NCI-H2029 treated with DMSO at 0.1 percent for 48 hours (cell line): ENCODE results near the gene ABCB11.
A peak's percentile ranks its signal among the peaks of the same experiment; 100 is the strongest.
"Not testable (repeated sequence)": the region's sequence is repeated elsewhere in the genome, so short reads cannot be mapped to it uniquely, and the experiment has no call there.

Experiments used
- DNase-seq: peaks from one replicate; lab custom pipeline; 2025; lab: John Stamatoyannopoulos, UW

The ABCB11 gene

DNA sequence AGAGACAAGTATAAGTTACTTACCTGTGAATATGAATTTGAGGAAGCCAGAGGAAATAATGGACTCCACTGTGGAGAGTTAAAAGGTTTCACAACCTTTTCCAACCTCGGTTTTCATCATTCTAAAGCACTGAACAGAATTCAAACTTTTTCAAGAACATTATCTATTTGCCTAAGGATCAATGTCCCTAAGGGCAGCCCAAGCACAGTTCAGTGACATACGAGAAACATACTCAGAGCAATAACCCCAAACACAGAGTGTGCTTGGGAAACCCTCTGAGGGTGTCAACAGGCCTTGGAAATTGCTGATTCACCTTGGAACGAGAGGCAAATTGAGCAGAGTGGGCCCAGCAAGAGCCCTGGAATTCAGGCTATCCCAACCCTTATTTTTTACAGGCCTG, at the start of gene ABCB11:
Gene ABCB11, minus strand, starts transcription at position 123 of the 400 bp plus-strand sequence. CDS start 13,199 bp downstream, outside the sequence.
- no peak for DNase-seq

DNA sequence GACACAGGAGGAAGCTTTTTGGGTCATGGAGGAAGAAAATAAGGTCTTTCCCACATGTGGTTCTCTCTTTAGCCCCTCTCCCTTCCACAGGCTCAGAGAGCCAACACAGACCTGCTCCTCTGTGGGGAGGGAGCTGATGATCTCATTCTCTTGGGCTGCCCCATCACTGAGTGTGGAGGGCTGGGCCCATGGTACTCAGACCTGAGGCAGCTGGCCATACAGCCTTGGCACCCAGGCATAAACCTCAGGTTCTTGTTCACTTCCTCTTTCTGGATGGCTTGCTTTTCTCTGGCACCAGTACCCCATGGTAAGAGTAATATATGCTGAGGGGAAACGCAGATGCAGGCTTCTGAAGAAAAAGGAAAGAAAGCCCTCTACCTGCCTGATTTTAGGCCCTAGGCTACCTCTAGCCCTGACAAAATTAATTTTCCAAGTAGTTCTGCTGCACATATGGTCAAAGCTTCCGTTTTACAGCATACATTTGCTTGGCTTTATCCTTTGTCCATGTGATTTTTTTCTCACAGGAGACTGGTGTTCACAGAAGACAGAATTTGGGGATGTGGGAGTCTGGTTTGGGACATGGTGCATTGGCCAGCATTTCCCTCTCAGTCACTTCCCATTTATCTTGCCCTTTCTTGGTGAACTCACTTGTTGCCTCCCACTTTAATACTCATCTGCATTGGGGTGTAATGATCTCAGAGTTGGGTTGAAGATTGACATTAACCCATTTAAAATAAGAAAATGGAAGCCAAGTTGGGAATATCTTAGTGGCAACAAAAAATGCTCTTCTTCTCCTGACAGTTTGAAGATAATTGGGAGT, 49.3 kb upstream of the ABCB11 start:
- peak; percentile 32 for DNase-seq

DNA sequence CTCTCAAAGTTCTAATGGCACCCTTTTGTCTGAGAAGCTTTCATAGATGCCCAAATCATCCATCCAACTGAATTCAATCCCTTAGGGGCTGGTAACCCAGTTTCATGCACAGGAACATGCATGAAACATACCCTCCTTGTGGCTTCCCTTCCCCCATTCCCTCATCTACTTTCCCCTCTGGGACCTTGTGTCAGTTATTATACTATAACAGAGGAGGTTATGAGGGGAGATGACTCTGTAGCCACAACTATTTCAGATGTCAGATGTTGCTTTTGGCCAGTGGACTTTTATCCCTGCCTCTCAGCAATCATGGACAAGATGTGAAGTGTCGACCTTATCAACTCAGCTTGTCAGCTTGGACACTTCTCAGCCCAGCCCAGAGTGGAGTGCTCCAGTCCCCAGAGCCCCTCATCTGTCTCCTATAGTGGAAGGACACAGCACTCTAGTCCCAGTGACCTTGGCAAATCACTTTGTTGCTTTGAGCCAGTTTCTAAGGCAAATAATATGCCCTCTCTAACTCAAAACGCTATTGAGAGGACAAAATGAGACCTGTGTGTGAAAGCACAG, 46.6 kb upstream of the ABCB11 start:
- no peak for DNase-seq

- no peak for DNase-seq
Observed at GRCh38 chr2:169073963-169074751, 43.0 kb upstream of the ABCB11 start.

DNA sequence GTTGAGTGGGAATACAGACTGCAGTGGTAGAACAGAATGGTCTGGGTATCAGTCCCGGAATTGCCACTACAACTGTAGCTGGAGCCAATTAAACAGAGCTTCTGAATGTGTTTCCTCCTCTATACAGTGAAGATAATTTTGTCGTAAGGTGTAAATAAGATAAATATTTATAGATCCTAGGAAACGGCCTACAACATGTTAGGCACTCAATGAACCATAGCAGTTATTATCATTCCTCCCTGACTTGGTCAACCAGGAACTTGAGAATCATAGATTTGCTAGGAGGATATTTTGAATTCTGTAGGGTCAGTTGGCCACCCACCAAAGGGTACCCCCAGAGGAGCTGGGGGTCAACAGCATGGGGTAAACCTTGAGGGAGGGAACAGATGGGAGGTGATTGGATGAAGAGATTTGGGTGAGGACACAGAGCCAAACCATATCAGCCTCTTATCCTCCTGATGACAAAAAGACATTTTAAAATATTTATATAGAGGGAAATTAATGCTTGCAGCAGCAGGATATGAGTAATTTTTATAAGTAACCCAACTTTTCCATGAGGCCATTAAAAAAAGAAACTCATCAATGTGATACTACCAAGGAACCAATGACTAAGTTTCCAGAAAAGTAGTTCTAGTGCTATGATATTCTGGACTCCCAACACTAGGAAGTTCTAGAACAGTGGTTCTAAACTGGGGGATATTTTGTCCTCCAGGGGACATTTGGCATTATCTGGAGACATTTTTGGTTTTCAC, 42.3 kb upstream of the ABCB11 start:
- no peak for DNase-seq

DNA sequence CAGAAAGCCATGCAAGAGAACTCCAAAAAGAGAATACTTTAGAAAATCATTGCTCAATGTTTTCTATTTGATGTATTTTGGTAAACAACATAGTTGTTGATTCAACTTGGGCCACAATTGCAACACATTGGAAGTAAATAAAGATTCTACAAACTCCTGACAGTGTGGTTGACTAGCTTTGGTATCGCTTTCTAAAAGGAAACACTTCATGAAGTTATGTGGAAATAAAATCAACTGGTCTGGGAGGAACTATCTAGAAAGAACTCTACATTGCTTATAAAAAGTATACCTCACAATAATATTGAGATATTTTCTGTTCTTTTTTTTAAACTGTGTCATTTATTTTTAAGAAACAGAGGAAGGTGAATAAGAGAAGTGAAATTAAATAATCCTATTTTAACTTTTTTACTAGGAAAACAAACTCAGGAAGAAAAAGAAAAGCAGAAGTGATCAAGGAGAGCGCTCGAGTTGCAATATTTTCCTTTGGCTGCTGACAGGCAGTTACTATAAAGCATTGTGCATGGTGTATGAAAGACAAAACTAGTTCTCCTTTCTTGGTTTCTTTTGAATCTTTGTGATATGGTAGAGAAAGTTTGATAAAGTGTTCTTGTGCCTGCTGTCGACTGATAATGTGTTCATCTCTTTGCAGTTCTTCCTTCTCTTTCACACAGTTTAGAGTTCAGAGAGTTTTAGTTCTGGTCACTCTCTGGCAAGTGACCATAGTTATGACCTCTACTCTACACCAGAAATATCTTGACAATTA, 41.2 kb upstream of the ABCB11 start:
- DNase-seq, result no peak

DNA sequence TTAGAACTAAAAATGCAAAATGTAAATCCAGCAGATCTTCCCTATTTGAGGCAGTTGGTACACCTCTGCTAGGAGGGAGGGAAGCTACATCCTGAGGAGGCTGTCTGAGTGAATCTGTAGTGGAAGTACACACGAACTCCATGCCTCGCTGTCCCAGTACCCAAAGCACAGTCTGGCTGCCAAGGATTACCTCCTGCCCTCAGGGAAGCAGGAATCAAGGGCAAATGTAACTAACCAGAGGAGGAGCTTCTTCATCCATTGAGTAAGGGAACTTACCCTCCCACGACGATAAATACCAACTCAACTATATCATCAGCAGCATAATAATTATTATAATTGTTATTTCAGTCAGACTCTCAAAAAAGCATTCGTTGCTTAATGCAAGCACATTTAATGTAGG, 40.3 kb upstream of the ABCB11 start:
- DNase-seq, result no peak

DNA sequence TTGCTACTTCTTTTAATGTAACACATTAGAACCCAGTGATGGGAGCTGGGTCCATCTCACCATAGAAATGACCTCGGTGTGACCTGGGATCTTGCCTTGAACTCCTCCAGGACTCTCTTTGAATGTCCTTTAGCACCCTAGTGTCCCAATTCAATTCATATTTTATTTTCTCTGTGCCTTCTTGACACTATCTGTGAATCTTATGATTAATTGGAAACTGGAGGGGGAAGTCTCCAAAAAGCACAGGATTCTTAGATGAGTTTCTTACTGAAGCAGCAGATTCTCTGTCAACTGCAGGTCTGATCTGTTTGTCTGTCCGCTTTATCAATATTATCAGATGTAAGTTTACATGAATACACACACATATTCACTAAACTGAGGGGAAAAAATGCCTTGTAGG, 38.7 kb upstream of the ABCB11 start:
- DNase-seq, result no peak

DNA sequence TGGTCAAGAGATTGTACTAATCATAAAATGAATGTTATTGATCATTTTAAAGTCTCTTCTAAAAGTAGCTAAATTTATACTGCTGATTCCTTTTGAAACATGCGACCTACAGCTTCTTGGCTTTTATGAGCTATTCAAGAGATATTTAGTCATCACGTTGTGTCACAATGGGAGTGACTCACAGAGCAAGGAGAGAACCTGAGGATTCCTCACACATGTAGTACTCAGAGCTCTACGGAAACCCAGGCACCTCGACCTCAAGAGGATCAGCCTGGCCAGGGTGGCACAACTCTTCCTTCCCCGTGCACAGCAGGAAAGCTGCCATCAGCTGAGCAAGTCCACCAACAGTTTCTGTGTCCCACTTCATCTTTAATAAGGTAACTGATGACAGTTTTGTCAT, 38.2 kb upstream of the ABCB11 start, which contains the start of gene DHRS9:
Gene DHRS9, plus strand, starts transcription at position 223 of the 400 bp plus-strand sequence. CDS start 12,019 bp downstream, outside the sequence.
- no peak for DNase-seq

DNA sequence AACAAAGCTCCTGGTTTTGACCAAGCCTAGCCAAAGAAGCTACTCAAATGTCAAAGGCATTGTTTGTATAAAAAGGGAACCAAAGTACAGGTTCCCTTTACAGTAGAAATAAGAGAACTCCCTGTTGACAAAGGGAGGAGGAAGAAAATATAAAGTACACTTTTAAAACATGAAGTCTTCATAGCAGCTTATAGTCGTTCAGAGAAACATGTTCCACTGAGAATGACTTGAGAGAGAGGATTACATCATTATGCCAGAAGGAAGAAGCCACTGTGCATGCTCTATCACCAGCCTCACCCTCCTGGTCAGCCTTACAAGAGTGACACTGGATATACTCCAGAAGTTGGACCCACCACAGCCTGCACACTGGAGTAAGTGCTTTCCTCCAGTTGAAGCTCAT, 35.8 kb upstream of the ABCB11 start:
- no peak for DNase-seq

DNA sequence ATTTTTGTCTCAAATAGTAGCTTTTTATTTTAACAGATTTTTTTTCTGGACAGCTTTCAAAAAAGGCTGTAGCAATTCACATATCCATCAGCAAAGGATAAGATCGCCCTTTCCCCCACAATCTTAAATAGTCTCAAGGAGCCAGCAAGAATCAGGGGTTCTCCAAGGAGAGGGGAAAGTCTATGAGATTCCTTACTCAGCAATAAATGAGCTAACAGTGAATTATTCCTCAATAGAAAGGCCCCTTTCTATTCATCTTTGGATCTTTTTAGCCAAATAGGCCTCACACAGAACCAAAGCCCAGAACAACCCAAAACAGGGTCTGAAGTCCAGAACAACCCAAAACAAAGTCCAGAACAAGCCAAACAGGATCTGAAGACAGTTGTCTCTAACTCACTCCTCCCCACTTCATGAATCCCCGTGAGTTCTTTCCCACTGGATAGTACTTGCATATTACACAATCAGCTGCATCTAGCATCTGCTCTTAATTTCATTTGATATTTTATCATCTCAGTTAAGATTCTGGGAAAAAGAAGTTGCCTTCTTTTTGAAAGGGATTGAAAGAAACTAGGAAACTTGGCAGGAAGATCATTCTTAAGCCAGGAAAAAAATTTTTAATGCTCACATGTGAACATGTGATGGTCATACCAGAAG, 34.9 kb upstream of the ABCB11 start:
- no peak for DNase-seq

- no peak for DNase-seq
Observed at GRCh38 chr2:169065422-169065821, 34.3 kb upstream of the ABCB11 start.

GRCh38 chr2:169064199-169064598, 33.1 kb upstream of the ABCB11 start:
- not testable (repeated sequence) for DNase-seq

GRCh38 chr2:169054575-169054974, 23.5 kb upstream of the ABCB11 start:
- DNase-seq, result not testable (repeated sequence)

DNA sequence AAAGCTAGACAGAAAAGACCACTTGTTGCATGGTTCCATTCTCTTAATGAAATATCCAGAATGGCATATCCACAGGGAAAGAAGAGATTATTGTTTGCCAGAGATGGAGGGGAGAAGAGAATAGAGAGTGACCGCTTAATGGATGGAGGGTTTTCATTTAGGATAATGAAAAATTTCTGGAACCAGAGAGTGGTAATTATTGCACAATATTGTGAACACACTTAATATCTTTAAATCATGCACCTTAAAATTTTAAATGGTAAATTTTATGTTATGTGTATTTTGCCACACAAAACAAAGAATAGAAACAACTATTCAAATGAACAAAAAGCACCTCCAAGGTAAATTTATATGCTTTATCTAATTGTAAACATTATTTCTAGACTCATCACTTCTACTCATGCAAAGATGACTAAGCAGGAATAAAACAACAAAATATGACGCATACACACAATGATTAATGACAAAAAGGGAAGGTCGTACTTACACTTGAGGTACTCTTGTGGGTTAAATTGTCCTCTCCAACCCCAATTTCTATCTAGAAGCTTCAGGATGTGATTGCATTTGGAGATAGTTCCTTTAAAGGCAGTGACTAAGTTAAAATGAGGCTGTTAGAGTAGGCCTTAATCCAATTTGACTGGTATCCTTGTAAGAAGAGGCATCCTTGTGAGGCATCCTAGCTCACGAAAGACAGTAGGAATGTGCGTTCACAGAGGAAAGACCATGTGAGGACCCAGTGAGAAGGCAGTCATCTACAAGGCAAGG, 19.5 kb upstream of the ABCB11 start:
- no peak for DNase-seq

DNA sequence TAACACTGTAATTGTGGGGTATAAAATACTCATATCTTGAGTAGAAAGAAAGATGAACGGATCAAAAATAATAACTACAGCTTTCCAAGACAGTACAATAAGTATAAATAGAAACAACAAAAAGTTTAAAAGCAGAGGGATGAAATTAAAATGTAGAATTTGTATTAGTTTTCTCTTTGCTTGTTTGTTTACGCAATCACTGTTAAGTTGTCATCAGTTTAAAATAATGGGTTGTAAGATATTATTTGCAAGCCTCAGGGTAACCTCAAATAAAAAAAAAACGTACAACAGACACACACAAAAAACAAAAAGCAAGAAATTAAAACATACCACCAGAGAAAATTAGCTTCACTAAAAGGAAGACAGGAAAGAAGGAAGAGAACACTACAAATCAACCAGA, 18.0 kb upstream of the ABCB11 start:
- no peak for DNase-seq

GRCh38 chr2:169047256-169048250, 16.4 kb upstream of the ABCB11 start:
- no peak for DNase-seq

- no peak for DNase-seq
Observed at GRCh38 chr2:169046440-169047151, 15.5 kb upstream of the ABCB11 start.
